ENCODE measurements around the gene DNM1. TPM values are rescaled to one million over a fixed set of nuclear protein-coding genes. Genes with fewer than 3 reads are reported as not detected.

DNM1 gene
- total and polyA plus RNA-seq, 2 experiments from 2014 or later, result 36.0 to 42.0 TPM

GRCh38 chr9:128274245-128274644, 71.1 kb downstream of the DNM1 start (continued):
- TF ChIP-seq ZNF462 (CRISPR knock-in tag; IDR thresholded peaks at IDR 0.05), result no peak
- no peak for TF ChIP-seq ETS1 (IDR thresholded peaks at IDR 0.05)
- TF ChIP-seq EZH2 (IDR thresholded peaks at IDR 0.05; ENCODE audit: low read depth, unreplicated experiment), result no peak
- TF ChIP-seq STAT1 (IDR thresholded peaks at IDR 0.05; ENCODE audit: unreplicated experiment), result no peak
- TF ChIP-seq POLR2AphosphoS5 (IDR thresholded peaks at IDR 0.05; ENCODE audit: low read depth), result no peak
- TF ChIP-seq REST (IDR thresholded peaks at IDR 0.05; ENCODE audit: unreplicated experiment), result no peak

All from GM23338 (cell line).